Measurements from ENCODE around the gene NANP. TPM values are rescaled to one million over a fixed set of nuclear protein-coding genes. Genes with fewer than 3 reads are reported as not detected.

Gene NANP
- polyA plus RNA-seq, 1 experiment: 6.7 TPM

GRCh38 chr20:25563876-25564275, 59.9 kb downstream of the NANP start:
- H3K9me3 ChIP-seq (ENCODE audit: control insufficient read depth, insufficient read depth, low read length): no peaks in the 10 kb centered on the region
- H3K4me3 ChIP-seq (ENCODE audit: low read depth, low read length): no peak overlapping the region
- TF ChIP-seq CTCF (IDR thresholded peaks at IDR 0.05; ENCODE audit: low read depth, low read length): no peak
- ChIA-PET CTCF (interaction anchor here (0.9 kb wide), 1 partner anchor 15 kb away, joined by 3 read pairs; no protein-coding TSS in a partner anchor), POLR2A (no interaction called here)
- DNase-seq (ENCODE audit: low read depth, low spot score): no peak
- no peak overlapping the region for H3K27ac ChIP-seq (ENCODE audit: low read depth, low read length)
- H3K27me3 ChIP-seq (ENCODE audit: control insufficient read depth, insufficient read depth, low read length): no peaks in the 10 kb centered on the region

- Histone ChIP-seq H3K27ac (ENCODE audit: low read depth, low read length) (no peak overlapping the region), H3K27me3 (ENCODE audit: control insufficient read depth, insufficient read depth, low read length) (no peaks in the 10 kb centered on the region), H3K4me3 (ENCODE audit: low read depth, low read length) (no peak overlapping the region), H3K9me3 (ENCODE audit: control insufficient read depth, insufficient read depth, low read length) (no peaks in the 10 kb centered on the region)
- ChIA-PET POLR2A (no interaction called here), CTCF (interaction anchor here (0.9 kb wide), 1 partner anchor 14 kb away, joined by 3 read pairs; no protein-coding TSS in a partner anchor)
- TF ChIP-seq CTCF (IDR thresholded peaks at IDR 0.05; ENCODE audit: low read depth, low read length): no peak
- no peak for DNase-seq (ENCODE audit: low read depth, low spot score)
Measured at GRCh38 chr20:25563362-25563761, 60.5 kb downstream of the NANP start.

Small RNA genes lying within 50 kb of the gene (small RNA-seq; reads per million reads assigned to genes)
- gene RN7SL594P (ENCODE audit: insufficient read length, low read depth) (not detected), gene RNU6ATAC17P (ENCODE audit: insufficient read length, low read depth) (not detected)

Other genes with a start within 250 kb of the NANP start
- 33.6 and 38.5 TPM in 2 replicates for gene ABHD12, start 233.2 kb downstream of the NANP start, polyA plus RNA-seq (2011; rRNA removed)
- gene GINS1, start 216.3 kb downstream of the NANP start, polyA plus RNA-seq (2011; rRNA removed): 2.8 and 3.7 TPM in 2 replicates
- 7.8 and 10.4 TPM in 2 replicates for gene NINL, start 38.5 kb downstream of the NANP start, polyA plus RNA-seq (2011; rRNA removed)
- gene ZNF337, start 72.8 kb upstream of the NANP start, polyA plus RNA-seq (2011; rRNA removed): 11.3 and 12.9 TPM in 2 replicates

All from AG04450 (cell line).